OCI-LY3 (cell line): ENCODE data around the gene MUCL3.

Experiments used
- EZH2phosphoT487 ChIP-seq: fragments of 200-600 bp; shearing (Covaris generic); IDR thresholded peaks from 2 replicates; pipeline ENCODE4 v1.6.1; 2018; ENCODE audit warnings: antibody characterized with exemption, mixed run types, low read depth
- TF ChIP-seq, protein P1 (sequence below): fragments of 200-600, 300-600 bp; sonication (generic); IDR thresholded peaks from 2 replicates; pipeline ENCODE4 v1.5.1; 2014; ENCODE audit warnings: antibody characterized with exemption, low read length, low read depth

DNA sequence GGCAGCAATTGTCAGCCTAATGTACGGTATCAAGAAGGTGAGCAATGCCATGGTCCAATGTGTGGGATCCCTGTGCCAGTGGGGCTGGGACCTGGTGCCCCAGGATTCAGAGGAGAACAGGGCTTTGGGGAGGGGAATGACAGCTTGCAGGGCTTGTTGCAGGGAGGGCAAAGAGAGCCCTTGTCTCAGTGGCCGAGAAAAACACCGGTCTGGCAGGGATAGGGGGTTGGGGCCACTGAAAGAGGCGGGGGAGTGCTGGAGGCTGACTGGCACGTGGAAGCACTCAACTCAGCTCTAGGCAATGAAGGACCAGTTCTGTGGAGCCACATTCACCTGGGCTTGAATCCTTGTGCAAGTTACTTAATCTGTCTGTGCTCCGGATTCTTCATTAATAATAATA lies 3.5 kb upstream of the MUCL3 start:
- TF ChIP-seq, protein P1, sequence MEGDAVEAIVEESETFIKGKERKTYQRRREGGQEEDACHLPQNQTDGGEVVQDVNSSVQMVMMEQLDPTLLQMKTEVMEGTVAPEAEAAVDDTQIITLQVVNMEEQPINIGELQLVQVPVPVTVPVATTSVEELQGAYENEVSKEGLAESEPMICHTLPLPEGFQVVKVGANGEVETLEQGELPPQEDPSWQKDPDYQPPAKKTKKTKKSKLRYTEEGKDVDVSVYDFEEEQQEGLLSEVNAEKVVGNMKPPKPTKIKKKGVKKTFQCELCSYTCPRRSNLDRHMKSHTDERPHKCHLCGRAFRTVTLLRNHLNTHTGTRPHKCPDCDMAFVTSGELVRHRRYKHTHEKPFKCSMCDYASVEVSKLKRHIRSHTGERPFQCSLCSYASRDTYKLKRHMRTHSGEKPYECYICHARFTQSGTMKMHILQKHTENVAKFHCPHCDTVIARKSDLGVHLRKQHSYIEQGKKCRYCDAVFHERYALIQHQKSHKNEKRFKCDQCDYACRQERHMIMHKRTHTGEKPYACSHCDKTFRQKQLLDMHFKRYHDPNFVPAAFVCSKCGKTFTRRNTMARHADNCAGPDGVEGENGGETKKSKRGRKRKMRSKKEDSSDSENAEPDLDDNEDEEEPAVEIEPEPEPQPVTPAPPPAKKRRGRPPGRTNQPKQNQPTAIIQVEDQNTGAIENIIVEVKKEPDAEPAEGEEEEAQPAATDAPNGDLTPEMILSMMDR: no peak
- TF ChIP-seq EZH2phosphoT487: no peak
